Hepatocyte (in vitro differentiated cells): Measurements from ENCODE around the gene NELFA. TPM values are rescaled to one million over a fixed set of nuclear protein-coding genes. Genes with fewer than 3 reads are reported as not detected.

Source experiments
- DNase-seq: peaks from one replicate; pipeline ENCODE4 v3.0.0-alpha.2; 2016; ENCODE audit warnings: low spot score
- H2AFZ ChIP-seq: fragments of 200-600 bp; sonication (generic); 2 replicates; pipeline ENCODE4 v1.6.0; 2016; ENCODE audit warnings: antibody characterized with exemption, mild to moderate bottlenecking
- H3K27ac ChIP-seq: fragments of 200-600 bp; sonication (generic); 2 replicates; pipeline ENCODE4 v1.5.1; 2016; ENCODE audit warnings: mild to moderate bottlenecking
- H3K27me3 ChIP-seq: fragments of 200-600 bp; sonication (generic); 2 replicates; pipeline ENCODE4 v1.6.1; 2016
- H3K36me3 ChIP-seq: fragments of 200-600 bp; sonication (generic); replicated peaks from 2 replicates; pipeline ENCODE4 v1.5.1; 2016; ENCODE audit warnings: low read depth; ENCODE audit not compliant: insufficient read depth
- H3K4me1 ChIP-seq: fragments of 200-600 bp; sonication (generic); 2 replicates; pipeline ENCODE4 v1.5.1; 2016; ENCODE audit warnings: mild to moderate bottlenecking, moderate library complexity; ENCODE audit not compliant: insufficient read depth
- H3K4me2 ChIP-seq: fragments of 200-600 bp; sonication (generic); 2 replicates; pipeline ENCODE4 v1.6.0; 2016
- H3K4me3 ChIP-seq: fragments of 200-600 bp; sonication (generic); 2 replicates; pipeline ENCODE4 v1.5.1; 2016; ENCODE audit warnings: mild to moderate bottlenecking
- H3K79me2 ChIP-seq: fragments of 200-600 bp; sonication (generic); 2 replicates; pipeline ENCODE4 v1.6.0; 2017; ENCODE audit warnings: mild to moderate bottlenecking
- H3K9me2 ChIP-seq: fragments of 200-600 bp; sonication (generic); replicated peaks from 2 replicates; pipeline ENCODE4 v1.6.0; 2017; ENCODE audit warnings: mild to moderate bottlenecking; ENCODE audit not compliant: insufficient read depth
- H3K9me3 ChIP-seq: fragments of 200-600 bp; sonication (generic); 2 replicates; pipeline ENCODE4 v1.5.1; 2016; ENCODE audit warnings: low read depth, mild to moderate bottlenecking
- H4K20me1 ChIP-seq: fragments of 200-600 bp; sonication (generic); 2 replicates; pipeline ENCODE4 v1.6.0; 2016; ENCODE audit warnings: mild to moderate bottlenecking; ENCODE audit not compliant: insufficient read depth, poor library complexity, severe bottlenecking
- EZH2 ChIP-seq: fragments of 200-600 bp; sonication (generic); IDR thresholded peaks from 2 replicates; pipeline ENCODE4 v1.6.1; 2016; ENCODE audit warnings: antibody characterized with exemption, mild to moderate bottlenecking, borderline replicate concordance
- EZH2phosphoT487 ChIP-seq: fragments of 200-600 bp; sonication (generic); IDR thresholded peaks from one replicate; pipeline ENCODE4 v1.6.1; 2018; ENCODE audit warnings: antibody characterized with exemption, mild to moderate bottlenecking, low read depth, moderate library complexity; ENCODE audit not compliant: unreplicated experiment, severe bottlenecking
- WGBS: methylation state at CpG from one replicate; pipeline ENCODE4 v1.1.6; 2016; ENCODE audit warnings: low lambda C conversion rate; ENCODE audit errors: missing lambda C conversion rate; 5-methylcytosine and 5-hydroxymethylcytosine counted together
- polyA plus RNA-seq: library from polyadenylated mRNA; unstranded; fragments of >200 nt; fragmentation: Nextera tagmentation; extraction: Ambion mirVana; gene quantifications from 2 replicates; pipeline ENCODE4 v1.2.1, GENCODE V29; 2016
- total RNA-seq: library from RNA; depleted of rRNA; stranded (reverse); fragments of >200 nt; gene quantifications from 2 replicates; pipeline ENCODE4 v1.2.3, GENCODE V29; 2014
- TF ChIP-seq, protein P1 (sequence below): fragments of 200-600 bp; sonication (generic); IDR thresholded peaks from 2 replicates; pipeline ENCODE4 v1.5.1; 2016; ENCODE audit warnings: antibody characterized with exemption, mild to moderate bottlenecking; ENCODE audit not compliant: poor library complexity

The NELFA gene
- total and polyA plus RNA-seq, 2 experiments from 2014 or later: 21.4 to 46.2 TPM

DNA sequence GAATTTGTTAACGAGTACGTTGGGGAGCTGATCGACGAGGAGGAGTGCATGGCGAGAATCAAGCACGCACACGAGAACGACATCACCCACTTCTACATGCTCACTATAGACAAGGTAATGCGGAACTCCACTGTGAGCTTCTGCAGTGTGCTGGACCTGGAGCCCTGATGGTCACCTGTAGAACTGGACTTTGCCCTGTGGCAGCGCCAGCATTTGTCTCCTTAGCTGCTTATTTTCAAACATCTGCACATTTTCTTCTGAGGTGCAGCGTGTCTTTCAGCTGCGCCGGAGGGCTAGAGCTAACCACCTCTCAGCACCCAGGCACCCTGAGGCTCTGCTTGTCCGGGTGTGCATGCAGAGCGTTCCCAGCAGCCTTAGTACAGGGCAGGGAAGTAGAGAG is 47.7 kb downstream of the NELFA start:
- Histone ChIP-seq H3K27me3 (no peaks in the 10 kb centered on the region), H3K27ac (no peak overlapping the region), H3K4me3 (no peak overlapping the region), H3K4me2 (no peak overlapping the region), H3K79me2 (no peaks in the 10 kb centered on the region), H3K4me1 (no peaks in the 10 kb centered on the region), H3K9me3 (no peaks in the 10 kb centered on the region), H3K36me3 (no peaks in the 10 kb centered on the region), H4K20me1 (no peaks in the 10 kb centered on the region), H3K9me2 (no peaks in the 10 kb centered on the region), H2AFZ (no peak overlapping the region)
- DNase-seq: no peak
- TF ChIP-seq EZH2 (no peak), EZH2phosphoT487 (no peak)
- TF ChIP-seq, protein P1, sequence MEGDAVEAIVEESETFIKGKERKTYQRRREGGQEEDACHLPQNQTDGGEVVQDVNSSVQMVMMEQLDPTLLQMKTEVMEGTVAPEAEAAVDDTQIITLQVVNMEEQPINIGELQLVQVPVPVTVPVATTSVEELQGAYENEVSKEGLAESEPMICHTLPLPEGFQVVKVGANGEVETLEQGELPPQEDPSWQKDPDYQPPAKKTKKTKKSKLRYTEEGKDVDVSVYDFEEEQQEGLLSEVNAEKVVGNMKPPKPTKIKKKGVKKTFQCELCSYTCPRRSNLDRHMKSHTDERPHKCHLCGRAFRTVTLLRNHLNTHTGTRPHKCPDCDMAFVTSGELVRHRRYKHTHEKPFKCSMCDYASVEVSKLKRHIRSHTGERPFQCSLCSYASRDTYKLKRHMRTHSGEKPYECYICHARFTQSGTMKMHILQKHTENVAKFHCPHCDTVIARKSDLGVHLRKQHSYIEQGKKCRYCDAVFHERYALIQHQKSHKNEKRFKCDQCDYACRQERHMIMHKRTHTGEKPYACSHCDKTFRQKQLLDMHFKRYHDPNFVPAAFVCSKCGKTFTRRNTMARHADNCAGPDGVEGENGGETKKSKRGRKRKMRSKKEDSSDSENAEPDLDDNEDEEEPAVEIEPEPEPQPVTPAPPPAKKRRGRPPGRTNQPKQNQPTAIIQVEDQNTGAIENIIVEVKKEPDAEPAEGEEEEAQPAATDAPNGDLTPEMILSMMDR: no peak
- WGBS: 93% methylated on average over 15 of the region's 15 CpGs

DNA sequence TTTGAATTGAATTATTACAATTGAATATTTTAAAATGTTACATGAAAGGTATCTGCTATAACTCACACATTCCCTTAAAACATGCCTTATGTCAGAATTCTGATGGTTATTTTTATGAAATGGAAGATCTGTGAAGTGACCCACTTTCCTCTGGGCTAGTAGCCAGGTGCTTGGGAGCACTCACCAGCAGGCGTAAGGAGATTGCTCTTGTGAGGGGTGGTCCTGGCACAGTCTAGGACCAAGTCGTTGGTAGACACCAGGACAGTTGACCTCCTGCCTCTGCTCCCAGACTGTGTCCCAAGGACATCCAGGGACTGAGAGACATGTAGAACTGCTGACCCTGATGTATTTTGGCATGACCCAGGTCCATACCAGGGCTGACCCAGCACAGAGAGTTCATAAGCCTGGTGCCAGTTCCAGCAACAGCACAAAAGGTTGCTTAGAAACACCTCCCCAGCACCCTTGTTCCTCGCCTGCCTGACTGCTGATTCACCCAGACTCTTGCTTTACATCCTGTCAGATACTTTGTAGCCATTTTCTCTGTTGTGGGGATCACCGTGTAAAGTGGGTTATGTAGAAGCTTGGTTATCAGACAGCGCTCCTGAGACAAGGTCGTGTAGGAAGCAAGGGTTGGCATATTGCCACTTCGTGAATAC is 48.5 kb downstream of the NELFA start:
- H3K27ac ChIP-seq: no peak overlapping the region
- no peaks in the 10 kb centered on the region for H3K9me2 ChIP-seq
- TF ChIP-seq EZH2phosphoT487: no peak
- H3K9me3 ChIP-seq: no peaks in the 10 kb centered on the region
- H3K4me2 ChIP-seq: no peak overlapping the region
- no peak for DNase-seq
- 95% methylated on average over 7 of the region's 7 CpGs for WGBS
- H3K4me1 ChIP-seq: no peaks in the 10 kb centered on the region
- no peak overlapping the region for H2AFZ ChIP-seq
- no peaks in the 10 kb centered on the region for H3K36me3 ChIP-seq
- no peak overlapping the region for H3K4me3 ChIP-seq
- H3K27me3 ChIP-seq: no peaks in the 10 kb centered on the region
- H3K79me2 ChIP-seq: no peaks in the 10 kb centered on the region
- no peaks in the 10 kb centered on the region for H4K20me1 ChIP-seq

DNA sequence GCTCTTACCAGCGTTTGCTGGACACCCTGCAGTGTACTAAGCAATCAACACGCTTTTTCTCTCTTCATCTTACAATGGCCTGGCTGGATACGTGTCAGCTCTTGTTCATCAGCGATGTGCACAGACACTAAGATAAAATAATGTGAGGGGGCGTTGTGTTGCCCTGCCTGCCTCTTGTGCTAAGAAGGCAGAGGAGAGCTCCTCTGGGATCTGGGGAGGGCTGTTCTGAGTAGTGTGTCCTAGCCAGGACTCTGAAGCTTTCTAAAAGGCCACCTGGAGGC is 49.7 kb downstream of the NELFA start:
- 95% methylated on average over 5 of the region's 5 CpGs for WGBS
- Histone ChIP-seq H3K4me3 (no peak overlapping the region), H3K4me2 (no peak overlapping the region), H3K9me3 (no peaks in the 10 kb centered on the region), H3K27me3 (no peaks in the 10 kb centered on the region), H2AFZ (no peak overlapping the region), H3K79me2 (no peaks in the 10 kb centered on the region), H3K27ac (no peak overlapping the region), H3K9me2 (no peaks in the 10 kb centered on the region), H3K4me1 (no peaks in the 10 kb centered on the region), H3K36me3 (no peaks in the 10 kb centered on the region), H4K20me1 (no peaks in the 10 kb centered on the region)
- no peak for DNase-seq
- TF ChIP-seq EZH2 (no peak), EZH2phosphoT487 (no peak)
- TF ChIP-seq, protein P1: no peak

- Histone ChIP-seq H3K36me3 (no peaks in the 10 kb centered on the region), H3K27me3 (no peaks in the 10 kb centered on the region), H3K79me2 (no peaks in the 10 kb centered on the region), H3K4me1 (no peaks in the 10 kb centered on the region), H3K4me2 (no peak overlapping the region), H3K27ac (no peak overlapping the region), H3K4me3 (no peak overlapping the region), H4K20me1 (no peaks in the 10 kb centered on the region), H3K9me2 (no peaks in the 10 kb centered on the region), H2AFZ (no peak overlapping the region), H3K9me3 (no peaks in the 10 kb centered on the region)
- 92% methylated on average over 15 of the region's 15 CpGs for WGBS
- no peak for DNase-seq
- TF ChIP-seq EZH2phosphoT487: no peak
These were observed 50.3 kb downstream of the NELFA start for GRCh38 chr4:1958276-1959103.
